Measurements from ENCODE around the gene CTCF. TPM values are rescaled to one million over a fixed set of nuclear protein-coding genes. Genes with fewer than 3 reads are reported as not detected.

The CTCF gene
- total RNA-seq, 1 experiment from 2014 or later = 33.1 TPM

DNA sequence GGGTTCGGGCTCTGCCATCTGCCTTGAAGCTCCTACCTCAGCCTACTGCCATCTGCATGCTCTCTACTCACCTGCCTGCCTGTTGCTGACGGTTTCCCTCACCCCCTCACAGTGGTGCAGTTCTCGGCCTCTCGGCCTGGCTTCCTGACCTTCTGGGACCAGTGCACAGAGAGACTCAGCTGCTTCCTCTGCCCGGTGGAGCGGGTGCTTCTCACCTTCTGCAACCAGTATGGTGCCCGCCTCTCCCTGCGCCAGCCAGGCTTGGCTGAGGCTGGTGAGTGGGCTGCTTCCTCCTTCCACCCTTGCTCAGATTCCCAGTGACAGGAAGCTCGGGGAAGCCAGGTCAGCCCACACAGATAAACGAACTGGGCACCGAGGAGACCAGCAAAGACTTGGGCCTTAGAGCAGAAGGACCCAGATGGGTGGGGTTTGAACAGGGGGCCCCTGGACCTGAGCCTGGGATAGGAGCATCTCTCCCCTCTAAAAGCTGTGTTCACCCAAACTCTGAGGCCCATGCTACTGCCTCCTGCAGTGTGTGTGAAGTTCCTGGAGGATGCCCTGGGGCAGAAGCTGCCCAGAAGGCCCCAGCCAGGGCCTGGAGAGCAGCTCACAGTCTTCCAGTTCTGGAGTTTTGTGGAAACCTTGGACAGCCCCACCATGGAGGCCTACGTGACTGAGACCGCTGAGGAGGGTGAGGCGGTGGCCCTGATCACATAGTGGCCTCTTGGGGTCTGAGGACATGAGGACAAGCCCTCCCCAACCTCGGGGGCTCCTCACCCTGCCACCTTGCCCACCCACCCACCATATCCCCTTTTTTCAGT is 17.3 kb upstream of the CTCF start:
- Histone ChIP-seq H3K27ac (ENCODE audit: low read length) (no peak overlapping the region), H3K4me3 (ENCODE audit: low read depth in 2 of 2, low read length in 2 of 2) (no peak overlapping the region), H3K9me3 (ENCODE audit: control insufficient read depth, insufficient read depth, low read depth, low read length) (no peaks in the 10 kb centered on the region), H3K27me3 (ENCODE audit: control insufficient read depth, insufficient read depth, low read length) (no peaks in the 10 kb centered on the region), H3K36me3 (ENCODE audit: control insufficient read depth, insufficient read depth, low read length) (no peaks in the 10 kb centered on the region), H3K4me1 (ENCODE audit: control insufficient read depth, insufficient read depth, low read length) (peaks cover 9% of the 10 kb centered on the region; the same call in 1 of the 2 replicates)
- ATAC-seq (no peak), DNase-seq (ENCODE audit: low read depth, low spot score) (no peak)
- intact Hi-C loops (cut with micrococcal nuclease; ENCODE audit: unreplicated experiment) = loop anchor here (10.0 kb wide), 1 partner anchor 100 kb away; the partner anchor contains the start of gene CARMIL2
- no TSS peak for BruUV-seq (replicated peaks)
- POLR2A ChIA-PET = interaction anchor here (0.6 kb wide), 1 partner anchor 12 kb away, joined by 15 read pairs; no protein-coding TSS in a partner anchor
- no peak for TF ChIP-seq POLR2AphosphoS5 (IDR thresholded peaks at IDR 0.05; ENCODE audit: low read depth, low read length)
- CTCF ChIA-PET = interaction anchor here (0.7 to 1.3 kb wide), 2 partner anchors 8 to 24 kb away, joined by 3 to 4 read pairs; no protein-coding TSS in a partner anchor
- in situ Hi-C loops (cut with HindIII; ENCODE audit: low pct_unique_long_range_greater_than_20kb, low sequenced_read_pairs) = no loop called here

DNA sequence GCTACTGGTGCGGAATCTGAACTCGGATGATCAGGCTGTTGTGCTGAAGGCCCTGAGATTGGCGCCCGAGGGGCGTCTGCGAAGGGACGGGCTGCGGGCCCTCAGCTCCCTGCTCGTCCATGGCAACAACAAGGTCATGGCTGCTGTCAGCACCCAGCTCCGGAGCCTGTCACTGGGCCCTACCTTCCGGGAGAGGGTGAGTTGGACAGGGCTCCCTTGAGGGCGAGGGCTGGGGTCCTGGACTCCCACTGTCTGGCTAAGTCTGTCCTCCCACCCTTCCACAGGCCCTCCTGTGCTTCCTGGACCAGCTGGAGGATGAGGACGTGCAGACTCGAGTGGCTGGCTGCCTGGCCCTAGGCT is 16.7 kb upstream of the CTCF start:
- no peak for ATAC-seq
- ChIA-PET POLR2A (interaction anchor here (0.6 kb wide), 1 partner anchor 12 kb away, joined by 9 read pairs; no protein-coding TSS in a partner anchor), CTCF (no interaction called here)
- H3K9me3 ChIP-seq (ENCODE audit: control insufficient read depth, insufficient read depth, low read depth, low read length) = no peaks in the 10 kb centered on the region
- DNase-seq (ENCODE audit: low read depth, low spot score) = no peak
- TF ChIP-seq TCF7L2 (IDR thresholded peaks at IDR 0.05; ENCODE audit: low read depth, low read length) (no peak), SIN3A (IDR thresholded peaks at IDR 0.05; ENCODE audit: borderline replicate concordance, insufficient read depth, low read depth, low read length) (no peak), POLR2AphosphoS5 (IDR thresholded peaks at IDR 0.05; ENCODE audit: low read depth, low read length) (no peak)
- TF ChIP-seq, protein P1, sequence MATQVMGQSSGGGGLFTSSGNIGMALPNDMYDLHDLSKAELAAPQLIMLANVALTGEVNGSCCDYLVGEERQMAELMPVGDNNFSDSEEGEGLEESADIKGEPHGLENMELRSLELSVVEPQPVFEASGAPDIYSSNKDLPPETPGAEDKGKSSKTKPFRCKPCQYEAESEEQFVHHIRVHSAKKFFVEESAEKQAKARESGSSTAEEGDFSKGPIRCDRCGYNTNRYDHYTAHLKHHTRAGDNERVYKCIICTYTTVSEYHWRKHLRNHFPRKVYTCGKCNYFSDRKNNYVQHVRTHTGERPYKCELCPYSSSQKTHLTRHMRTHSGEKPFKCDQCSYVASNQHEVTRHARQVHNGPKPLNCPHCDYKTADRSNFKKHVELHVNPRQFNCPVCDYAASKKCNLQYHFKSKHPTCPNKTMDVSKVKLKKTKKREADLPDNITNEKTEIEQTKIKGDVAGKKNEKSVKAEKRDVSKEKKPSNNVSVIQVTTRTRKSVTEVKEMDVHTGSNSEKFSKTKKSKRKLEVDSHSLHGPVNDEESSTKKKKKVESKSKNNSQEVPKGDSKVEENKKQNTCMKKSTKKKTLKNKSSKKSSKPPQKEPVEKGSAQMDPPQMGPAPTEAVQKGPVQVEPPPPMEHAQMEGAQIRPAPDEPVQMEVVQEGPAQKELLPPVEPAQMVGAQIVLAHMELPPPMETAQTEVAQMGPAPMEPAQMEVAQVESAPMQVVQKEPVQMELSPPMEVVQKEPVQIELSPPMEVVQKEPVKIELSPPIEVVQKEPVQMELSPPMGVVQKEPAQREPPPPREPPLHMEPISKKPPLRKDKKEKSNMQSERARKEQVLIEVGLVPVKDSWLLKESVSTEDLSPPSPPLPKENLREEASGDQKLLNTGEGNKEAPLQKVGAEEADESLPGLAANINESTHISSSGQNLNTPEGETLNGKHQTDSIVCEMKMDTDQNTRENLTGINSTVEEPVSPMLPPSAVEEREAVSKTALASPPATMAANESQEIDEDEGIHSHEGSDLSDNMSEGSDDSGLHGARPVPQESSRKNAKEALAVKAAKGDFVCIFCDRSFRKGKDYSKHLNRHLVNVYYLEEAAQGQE (IDR thresholded peaks at IDR 0.05; ENCODE audit: insufficient read depth in 1 of 2, low read depth in 2 of 2, low read length in 1 of 2) = no peak
- TF ChIP-seq, protein P2, sequence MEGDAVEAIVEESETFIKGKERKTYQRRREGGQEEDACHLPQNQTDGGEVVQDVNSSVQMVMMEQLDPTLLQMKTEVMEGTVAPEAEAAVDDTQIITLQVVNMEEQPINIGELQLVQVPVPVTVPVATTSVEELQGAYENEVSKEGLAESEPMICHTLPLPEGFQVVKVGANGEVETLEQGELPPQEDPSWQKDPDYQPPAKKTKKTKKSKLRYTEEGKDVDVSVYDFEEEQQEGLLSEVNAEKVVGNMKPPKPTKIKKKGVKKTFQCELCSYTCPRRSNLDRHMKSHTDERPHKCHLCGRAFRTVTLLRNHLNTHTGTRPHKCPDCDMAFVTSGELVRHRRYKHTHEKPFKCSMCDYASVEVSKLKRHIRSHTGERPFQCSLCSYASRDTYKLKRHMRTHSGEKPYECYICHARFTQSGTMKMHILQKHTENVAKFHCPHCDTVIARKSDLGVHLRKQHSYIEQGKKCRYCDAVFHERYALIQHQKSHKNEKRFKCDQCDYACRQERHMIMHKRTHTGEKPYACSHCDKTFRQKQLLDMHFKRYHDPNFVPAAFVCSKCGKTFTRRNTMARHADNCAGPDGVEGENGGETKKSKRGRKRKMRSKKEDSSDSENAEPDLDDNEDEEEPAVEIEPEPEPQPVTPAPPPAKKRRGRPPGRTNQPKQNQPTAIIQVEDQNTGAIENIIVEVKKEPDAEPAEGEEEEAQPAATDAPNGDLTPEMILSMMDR (IDR thresholded peaks at IDR 0.05) = no peak
- in situ Hi-C loops (cut with HindIII; ENCODE audit: low pct_unique_long_range_greater_than_20kb, low sequenced_read_pairs) = no loop called here
- H3K36me3 ChIP-seq (ENCODE audit: control insufficient read depth, insufficient read depth, low read length) = no peaks in the 10 kb centered on the region
- peaks cover 9% of the 10 kb centered on the region; the same call in 1 of the 2 replicates for H3K4me1 ChIP-seq (ENCODE audit: control insufficient read depth, insufficient read depth, low read length)
- intact Hi-C loops (cut with micrococcal nuclease; ENCODE audit: unreplicated experiment) = loop anchor here (10.0 kb wide), 1 partner anchor 99 kb away; the partner anchor contains the start of gene CARMIL2
- no peaks in the 10 kb centered on the region for H3K27me3 ChIP-seq (ENCODE audit: control insufficient read depth, insufficient read depth, low read length)
- H3K4me3 ChIP-seq (ENCODE audit: low read depth in 2 of 2, low read length in 2 of 2) = no peak overlapping the region
- H3K27ac ChIP-seq (ENCODE audit: low read length) = no peak overlapping the region
- BruUV-seq (replicated peaks) = no TSS peak

All from Panc1 (cell line).